ENCODE measurements around the gene BMAL1.

BMAL1 gene

DNA sequence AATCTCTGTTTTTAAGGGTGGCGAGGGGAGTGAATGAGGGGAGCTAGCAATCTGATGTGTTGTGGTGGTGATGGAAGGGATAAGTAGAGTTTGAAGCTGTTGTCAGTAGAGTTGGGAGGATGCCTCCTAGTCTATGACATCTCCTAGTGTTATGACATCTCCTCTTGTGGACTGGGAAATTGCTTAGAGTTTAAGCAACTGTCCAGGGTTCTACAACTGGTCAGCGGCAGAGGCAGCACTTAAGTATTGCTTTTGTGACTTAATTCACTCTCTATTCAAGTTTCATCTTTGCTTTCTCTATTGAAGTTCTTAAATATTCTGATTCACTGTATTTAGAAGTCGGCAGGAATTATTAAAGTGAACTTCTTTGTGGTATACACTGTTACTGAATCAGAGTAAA lies 13.8 kb downstream of the BMAL1 start:
- no peak for DNase-seq (ENCODE audit: low spot score)

DNA sequence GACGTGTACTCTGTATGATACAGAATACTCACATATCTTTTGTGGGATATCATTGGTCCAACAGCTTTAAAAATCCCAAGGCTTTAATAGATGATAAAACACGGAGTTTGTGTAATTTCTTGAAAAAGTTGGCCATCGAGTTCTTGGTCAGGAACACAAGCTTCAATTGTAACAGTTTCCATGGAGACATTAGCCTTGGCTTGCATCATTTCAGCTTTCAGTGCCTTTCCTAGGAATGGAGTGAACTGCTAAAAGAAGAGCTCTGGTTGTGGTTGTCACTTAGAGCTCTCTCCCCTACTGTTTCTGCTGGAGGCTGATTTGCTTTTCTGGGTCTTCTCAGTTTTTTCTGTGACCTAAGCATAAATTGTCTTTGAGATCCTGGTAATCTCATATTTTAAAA lies 14.2 kb downstream of the BMAL1 start:
- DNase-seq (ENCODE audit: low spot score): no peak

DNA sequence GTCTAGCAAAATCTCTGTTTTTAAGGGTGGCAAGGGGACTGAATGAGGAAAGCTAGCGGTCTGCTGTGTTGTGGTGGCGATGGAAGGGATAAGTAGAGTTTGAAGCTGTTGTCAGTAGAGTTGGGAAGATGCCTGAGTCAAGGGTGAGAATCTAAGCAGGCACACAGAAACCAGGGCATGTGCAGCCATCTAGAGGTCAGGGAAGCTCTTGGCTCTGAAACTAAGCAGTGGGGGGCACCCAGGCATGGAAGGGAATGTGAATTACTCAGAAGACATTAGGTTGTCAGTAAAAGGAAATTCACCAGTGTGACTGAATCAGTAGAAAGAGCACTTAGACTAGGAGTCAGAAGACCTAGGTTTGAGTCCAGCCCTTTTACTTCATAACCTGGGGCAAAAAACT lies 15.4 kb downstream of the BMAL1 start:
- DNase-seq (ENCODE audit: low spot score): no peak

DNA sequence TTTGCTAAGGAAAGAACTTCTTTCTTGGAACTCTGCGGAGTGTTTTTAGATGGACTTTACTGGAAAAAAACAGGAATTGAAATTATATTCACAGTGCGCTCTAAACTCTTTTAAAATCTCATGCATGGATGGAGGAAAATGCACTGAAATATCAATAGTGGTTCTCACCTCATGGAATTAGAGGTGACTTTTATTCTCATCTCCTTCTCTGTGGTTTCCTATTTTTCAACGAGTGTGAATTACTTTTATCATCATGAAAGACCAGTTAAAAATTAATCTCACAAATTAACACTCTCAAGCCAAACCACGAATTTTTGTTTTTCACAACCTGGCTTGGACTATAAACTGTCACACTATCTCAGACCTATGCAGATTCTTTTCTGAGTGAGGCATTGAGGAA lies 16.6 kb downstream of the BMAL1 start:
- no peak for DNase-seq (ENCODE audit: low spot score)

DNA sequence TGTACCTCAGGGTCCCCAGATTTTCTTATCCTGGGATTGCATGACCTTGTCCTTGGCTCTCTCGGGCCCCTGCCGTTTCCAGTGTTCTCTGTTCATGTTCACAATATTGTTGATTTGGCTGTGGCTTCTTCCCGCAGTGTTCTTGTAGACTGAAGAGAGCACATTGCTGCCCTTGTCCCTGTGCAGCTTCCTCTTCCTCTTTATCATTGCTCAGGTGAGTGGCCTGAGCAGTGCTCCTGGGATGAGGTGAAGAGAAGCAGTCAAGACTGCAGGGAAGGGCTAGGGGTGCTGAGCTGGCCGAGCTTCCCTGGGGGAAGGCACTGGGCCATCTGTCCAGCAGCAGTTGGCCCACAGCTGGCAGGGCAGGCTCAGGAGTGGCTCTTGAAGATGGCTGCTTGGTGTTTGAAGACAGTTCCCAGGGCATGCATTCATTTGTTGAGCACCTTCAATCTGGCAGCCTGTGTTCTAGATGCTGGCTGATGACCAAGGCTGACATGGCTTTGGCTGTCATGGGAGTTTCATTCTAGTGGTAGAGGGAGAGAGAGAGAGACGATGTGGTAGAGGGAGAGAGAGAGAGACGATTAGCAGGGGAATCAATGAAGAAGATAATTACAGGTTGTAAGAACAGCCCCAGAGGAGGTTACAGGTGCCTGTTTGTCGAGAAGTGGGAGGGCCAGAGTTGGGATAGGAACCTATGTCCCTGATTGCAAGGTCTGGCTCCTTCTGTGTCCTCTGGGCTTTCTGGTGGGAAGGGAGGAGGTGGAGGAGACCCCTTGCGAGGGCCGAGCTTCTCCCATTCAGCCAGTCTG lies 17.4 kb downstream of the BMAL1 start:
- DNase-seq (ENCODE audit: low spot score): no peak

DNA sequence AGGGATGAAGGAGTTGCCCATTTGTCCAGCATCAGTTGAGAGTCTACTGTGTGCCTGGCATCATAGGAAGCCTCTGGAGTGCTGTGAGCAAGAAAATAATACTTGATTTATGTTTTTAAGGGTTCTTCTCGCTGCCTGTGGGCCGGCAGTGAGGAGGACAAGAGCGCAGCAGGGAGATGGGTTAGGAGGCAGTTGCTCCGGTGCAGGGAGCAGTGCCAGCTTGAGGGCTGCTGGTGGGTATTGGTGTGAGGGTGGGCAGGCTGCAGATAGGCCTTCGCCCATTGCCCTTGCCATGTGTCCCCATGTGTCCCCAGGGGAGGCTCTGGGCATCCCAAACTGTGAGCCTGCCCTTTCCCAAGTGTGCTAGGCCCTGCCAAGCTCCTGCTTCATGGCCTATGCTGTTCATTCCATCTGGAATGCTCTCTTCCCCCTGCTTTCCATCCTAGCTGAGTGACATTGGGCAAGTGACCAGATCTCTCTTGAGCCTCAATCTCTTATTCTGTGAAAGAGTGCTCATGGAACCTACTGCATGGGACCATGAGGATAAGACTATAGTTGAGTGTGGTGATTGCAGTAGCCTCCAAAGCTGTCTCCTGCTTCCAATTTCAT lies 19.8 kb downstream of the BMAL1 start:
- DNase-seq (ENCODE audit: low spot score): no peak

DNA sequence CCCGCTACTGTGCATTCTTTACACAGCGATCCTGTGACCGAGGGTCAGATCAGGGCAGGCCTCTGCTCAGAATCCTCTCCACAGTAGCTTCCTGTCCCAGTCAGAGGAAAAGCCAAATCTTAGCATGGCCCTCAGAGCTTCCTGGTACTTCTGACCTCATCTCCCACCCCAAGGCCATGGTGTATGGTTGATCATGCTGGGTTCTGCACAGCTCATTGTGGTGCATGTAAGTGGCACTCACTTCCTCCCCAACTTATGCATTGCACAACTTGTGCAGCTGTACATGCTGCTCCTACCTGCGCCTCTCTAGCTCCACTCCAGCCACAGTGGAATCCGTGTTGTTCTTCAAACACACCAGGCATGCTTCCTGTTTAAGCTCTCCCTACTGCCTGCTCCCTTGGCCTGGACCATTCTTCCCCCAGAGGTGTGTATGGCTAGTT lies 20.3 kb downstream of the BMAL1 start:
- DNase-seq (ENCODE audit: low spot score): no peak

DNA sequence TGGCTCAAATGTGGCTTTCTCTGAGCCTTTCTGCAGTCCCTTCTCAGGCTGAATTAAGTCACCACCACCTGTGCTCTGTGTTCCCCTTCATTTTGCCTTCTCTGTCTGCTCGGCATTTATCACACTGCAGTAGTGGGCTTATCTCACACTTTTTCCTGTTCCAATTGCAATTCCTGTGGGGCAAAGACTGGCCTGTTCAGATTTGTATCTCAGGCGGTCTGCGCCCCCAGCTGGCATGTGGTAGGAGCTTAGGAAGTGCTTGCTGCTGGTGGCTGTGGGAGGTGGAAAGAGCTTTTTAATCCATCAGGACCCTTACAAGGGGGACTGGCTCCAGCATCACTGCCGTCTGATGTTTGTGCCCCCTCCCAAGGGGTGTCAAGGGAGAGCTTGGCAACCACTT lies 21.2 kb downstream of the BMAL1 start:
- DNase-seq (ENCODE audit: low spot score): no peak

DNA sequence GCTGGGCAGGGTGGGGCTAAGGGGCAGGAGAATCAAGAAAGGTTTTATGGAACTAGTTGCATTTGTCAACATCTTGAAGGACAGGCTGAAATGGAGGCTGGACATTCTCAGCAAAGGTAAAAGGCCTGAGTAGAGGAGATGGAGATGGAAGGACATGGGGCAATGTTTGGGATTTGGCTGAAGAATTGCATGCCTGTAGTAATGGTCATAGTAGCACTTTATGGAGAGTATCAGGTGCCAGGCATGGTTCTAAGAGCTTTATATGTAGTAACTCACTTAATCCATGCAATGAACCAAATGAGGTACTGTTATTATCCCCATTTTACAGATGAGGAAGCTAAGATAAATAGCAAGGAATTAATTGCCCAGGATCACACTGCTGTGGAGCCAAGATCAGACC lies 23.9 kb downstream of the BMAL1 start:
- no peak for DNase-seq (ENCODE audit: low spot score)

DNA sequence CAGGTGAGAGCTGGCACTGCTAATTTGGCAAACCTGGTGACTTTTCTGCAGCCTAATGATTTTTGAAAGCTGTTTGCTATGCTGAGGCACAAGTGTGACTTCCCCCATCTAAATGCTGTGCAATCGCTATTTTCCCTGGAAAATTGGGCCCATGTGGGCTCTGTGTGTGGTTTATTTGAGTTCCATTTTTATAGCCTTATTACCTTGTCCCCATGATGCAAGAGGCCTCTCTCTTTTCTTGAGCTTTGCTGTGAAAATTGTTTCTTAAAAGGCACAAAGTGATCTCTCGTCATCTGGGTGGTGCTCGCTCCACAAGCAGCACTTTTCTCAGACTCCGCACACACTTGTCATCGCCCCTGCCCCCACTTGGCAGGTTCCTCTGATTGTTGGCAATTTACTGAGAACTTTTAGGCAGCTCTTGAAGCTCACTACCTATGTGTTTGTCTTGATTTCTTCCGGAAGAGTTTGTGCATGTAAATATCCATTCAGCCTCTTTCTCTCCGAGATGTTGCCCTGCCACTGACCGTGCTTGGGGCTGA lies 24.9 kb downstream of the BMAL1 start:
- DNase-seq (ENCODE audit: low spot score): no peak

DNA sequence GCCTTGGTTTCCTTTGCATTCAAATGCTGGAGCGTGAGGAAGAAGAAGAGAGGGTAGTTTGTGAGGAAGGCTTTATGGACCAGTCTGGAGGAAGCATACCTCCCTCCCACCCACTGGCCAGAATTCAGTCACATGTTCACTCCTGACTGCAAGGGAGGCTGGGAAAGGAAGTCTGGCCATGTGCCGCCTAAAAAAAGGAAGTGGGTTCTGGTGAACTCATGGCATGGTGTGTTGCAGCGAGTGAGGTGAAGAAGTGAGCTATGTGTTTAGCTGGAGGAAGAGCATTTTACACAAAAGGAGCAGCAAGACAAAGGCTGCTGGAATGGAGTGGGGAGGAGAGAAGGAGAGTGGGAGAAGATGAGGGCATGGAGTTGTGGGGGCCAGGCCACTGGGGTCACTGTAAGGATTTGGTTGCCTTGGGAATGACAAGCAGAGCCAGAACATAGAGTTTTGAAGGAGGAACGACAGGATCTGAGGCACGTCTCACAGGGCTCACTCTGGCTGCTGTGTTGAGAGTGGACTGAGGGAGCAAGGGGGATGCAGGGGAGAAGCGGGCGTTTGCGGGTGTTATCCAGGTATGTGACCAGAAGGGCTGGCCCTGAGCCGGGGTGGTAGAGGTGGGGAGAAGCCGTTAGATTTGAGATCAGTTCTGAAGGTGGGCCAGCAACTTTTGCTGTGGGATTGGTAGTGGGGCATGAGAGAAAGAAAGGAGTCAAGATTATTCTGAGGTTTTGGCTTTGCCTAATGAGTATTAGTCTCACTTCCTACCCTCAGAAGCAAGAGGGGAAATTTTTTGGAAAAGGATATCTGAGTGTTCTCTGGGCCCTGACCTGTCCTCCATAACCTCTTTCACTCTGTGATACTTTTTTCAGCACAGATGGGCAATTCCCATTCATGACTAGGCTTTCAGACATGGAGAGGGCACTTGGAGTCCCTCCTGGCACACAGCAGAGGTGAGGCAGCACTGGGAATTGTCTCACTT lies 26.4 kb downstream of the BMAL1 start:
- DNase-seq (ENCODE audit: low spot score): no peak

DNA sequence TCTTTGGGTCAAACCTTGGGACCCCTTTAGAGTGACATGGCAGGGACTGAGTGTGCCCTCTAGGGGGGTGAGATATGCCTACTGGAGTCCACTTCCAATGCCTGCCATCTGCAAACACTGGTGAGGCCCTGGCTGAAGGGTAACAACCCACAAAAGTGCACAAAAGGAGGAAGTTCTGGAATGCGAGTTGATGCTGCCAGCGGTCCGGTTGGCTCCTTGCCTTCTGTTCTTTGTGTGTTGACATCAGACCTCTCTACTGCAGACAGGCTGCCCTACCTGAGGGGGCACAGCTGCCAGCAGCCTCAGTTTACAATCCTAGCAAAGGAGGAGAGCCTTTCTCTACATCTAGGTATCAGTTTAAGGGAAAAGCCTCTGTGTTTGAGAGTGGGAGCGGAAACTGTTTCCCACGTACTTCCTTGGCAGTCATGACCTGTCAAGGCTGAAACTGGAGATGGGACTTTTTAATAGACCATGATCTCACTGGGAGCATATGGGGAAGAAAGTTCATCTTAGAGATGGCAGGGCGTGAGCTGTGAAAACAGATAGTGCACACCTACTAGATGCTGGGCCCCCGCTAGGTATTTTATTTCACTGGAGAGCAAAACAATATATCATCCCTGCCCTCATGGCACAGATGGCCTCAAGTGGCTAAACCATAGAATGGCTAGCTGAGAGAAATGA lies 27.2 kb downstream of the BMAL1 start:
- no peak for DNase-seq (ENCODE audit: low spot score)

DNA sequence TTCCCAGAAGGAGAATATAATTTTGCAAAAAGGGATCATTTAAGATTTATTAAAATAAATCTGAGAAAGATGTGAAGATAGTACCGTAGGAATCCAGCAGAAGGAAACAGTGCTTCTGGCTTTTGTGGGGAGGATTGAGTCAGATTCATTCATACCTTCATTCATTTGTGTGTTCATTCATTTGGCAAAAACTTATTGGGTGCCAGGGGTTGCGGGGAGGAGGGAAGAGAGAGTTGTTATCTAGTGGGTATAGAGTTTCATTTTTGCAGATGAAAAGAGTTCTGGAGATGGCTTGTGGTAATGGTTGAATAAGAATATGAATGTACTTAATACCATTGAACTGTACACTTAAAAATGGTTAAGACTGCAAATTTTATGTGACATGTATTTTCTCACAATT lies 31.1 kb downstream of the BMAL1 start:
- DNase-seq (ENCODE audit: low spot score): no peak

DNA sequence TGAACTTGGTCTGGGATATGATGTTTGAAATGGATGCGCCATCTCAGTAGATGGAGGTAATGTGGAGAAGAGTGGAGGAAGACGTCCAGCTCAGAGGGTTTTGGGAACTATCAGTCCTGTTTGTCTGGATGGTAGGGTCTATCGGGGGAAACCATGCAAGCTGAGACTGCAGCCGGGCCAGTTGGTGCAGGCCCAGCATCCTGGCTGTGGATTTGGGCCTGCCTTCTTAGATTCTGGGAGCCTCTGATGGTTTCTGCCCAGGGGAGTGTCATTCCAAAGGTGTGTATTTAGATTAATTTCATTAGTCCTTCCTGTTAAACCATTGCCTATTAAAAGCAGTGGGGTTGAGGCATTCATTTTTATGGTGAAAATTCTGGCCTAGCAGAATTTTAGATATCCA lies 31.6 kb downstream of the BMAL1 start:
- DNase-seq (ENCODE audit: low spot score): no peak

DNA sequence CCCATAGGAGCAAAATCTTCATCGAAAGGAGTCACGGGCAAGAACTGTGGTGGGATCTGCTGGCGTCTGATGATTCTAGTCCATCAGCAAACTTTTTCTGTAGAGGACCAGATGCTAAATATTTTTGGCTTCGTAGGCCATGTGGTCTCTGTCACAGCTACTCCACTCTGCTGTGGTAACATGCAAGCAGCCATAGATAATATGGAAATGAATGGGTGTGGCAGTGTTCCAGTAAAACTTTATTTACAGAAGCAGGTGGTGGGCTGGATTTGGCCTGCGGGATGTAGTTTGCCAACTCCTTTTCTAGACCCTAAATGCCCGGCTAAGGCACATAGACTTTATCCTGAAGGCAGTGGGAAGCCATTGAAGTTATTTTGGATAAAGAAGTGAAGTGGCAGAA lies 32.9 kb downstream of the BMAL1 start:
- DNase-seq (ENCODE audit: low spot score): no peak

DNA sequence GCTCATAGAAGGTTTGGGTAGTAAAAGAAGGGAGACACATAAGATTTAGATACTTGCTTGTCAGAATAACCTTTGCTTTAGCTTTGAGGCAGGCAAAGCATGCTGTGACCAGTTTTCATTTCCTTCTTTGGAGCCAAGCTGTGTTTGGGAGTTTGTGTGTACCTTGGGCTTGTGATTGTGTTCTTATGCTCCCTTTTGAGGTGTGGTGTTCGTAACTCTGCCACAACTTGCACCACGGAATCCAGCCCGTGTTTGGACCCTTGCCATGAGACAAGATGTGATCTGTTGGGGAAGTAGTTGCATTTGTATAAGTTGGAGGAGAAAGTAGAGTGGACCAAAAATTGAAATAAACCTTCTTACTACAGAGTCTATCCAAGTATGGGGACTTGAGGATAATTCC lies 34.0 kb downstream of the BMAL1 start:
- no peak for DNase-seq (ENCODE audit: low spot score)

DNA sequence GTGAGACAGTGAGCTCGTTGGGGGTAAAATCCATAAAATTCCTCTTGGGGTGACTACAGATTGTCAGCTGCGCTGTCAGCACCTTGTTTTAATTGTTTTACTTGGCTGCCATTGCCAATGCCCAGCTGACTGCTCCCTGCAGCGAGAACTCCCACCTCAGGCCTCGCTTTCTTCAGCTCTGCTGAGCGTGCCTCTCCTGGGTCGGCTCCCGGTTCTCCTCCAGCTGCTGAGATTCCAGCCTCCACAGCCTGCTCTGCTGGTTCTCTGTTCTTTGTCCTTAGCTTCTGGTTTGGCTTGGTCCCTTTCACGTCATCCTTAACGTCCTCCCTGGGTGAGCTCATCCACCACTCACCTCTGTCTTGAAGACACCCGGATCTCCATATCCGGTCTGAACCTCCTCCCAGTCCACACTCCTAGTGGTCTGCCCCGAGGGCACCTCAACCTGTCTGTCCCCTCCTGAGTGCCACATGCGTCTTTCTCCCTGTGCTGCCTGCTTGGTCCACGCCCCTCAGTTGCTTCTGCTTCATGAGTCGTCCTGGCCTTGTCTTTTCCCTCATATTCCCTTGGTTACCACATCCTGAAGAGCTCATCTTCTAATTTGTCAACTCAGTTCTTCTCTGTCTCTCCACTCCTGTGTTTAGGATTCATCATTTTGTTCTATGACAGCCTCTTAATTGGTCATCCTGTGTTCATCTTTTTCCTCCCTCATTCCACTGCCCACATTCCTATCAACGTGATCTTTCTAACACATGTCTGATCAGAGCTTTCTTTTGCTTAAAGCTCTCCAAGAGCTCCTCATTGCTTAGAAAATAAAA lies 35.6 kb downstream of the BMAL1 start:
- no peak for DNase-seq (ENCODE audit: low spot score)

DNA sequence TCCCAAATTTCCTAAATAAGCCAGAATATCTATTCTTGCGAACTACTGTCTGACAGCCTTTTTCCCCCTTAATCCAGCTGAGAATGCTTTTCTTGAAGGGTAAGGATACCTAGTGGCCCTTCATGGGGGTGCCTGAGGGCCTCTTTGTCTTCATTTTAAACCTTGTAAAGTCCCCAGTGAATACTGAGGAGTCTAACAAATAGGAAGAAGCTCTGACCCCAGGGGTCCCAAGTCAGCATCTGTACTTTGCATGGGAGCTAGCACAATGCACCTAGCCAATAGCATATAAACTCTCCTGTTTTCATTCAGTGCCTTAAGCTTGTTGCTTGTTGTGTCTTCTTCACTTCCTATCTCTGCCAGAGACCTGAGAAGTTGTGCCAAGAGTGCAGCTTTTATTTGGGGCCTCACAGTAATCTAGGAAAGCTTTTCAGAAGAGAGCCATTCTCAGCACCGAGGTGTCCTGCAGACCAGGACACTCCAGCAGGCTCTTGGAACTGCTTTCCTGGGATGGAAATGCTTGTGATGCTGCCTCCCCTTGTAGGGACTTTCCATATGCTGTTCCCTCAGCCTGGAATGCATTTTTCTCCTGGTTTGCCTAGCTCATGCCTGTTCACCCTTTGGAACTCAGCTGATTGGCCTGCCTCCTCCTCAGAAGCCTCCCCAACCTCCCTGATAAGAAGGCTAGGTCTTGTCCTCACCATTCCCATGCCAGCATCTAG lies 37.2 kb downstream of the BMAL1 start:
- DNase-seq (ENCODE audit: low spot score): no peak

DNA sequence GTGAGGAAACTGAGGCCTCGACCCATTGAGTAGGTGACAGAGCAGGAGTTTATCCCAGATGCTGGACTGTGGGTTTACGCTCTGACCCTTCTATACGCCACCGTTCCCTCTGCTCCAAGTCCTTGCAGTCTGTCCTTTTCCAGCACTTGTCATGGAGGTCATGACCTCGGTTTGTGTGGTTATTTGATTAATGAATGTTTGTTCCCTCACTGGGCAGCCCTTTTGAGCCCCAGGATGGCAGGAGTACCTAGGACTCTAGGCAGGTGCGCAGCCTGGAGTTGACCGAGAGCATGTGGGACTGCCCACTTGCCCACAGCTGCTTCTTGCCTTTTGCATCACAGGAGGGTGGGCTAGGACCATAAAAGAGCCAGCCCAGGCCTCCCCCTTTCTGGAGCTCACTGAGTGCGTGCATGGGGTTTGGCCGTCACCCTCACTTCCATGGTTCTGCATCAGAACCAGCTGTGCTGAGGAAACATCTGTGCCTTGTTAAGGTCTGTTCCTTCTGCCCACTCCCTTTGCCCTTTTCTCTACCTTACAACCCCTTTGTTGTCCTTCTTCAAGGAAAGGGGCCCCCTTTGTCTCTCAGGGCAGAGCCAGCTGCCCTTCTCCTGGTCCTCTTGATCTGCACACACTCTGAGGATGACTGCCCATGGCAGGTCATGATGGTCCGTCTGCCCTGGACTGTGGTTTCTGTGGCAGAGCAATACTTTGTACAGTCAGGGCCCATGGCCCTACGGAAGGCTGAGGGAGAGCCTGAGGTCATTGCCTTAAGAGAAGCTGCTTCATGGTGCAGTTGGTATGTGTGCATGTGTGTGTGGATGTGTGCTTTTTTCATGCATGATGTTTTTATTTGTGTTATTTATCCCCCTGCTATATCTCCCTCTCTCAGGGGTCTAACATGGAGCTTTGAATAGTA lies 38.2 kb downstream of the BMAL1 start:
- DNase-seq (ENCODE audit: low spot score): no peak

All from germinal center (tissue), 1 donor.